H1 (cell line): ENCODE results near the gene LRRC61. TPM values are rescaled to one million over a fixed set of nuclear protein-coding genes. Genes with fewer than 3 reads are reported as not detected.

Source experiments
- CTCF ChIA-PET: fragments of 300-600 bp; sonication (Branson Sonifier 250); formaldehyde crosslinking; loops from one replicate; lab custom pipeline; 2021; ENCODE audit not compliant: partially characterized antibody; lab: Charles Lee
- POLR2A ChIA-PET: fragments of 300-600 bp; sonication (Branson Sonifier 250); formaldehyde crosslinking; loops from one replicate; lab custom pipeline; 2021; ENCODE audit warnings: inconsistent platforms; ENCODE audit not compliant: partially characterized antibody; lab: Charles Lee
- DNase-seq, 2 experiments: peaks; one replicate each; pipeline versions ENCODE4 v3.0.0 to v3.0.0-alpha.2; 2010 to 2022; ENCODE audit warnings: low spot score in 2 of 2, low read depth in 1 of 2, mixed read lengths in 1 of 2
- FAIRE-seq: peaks from 2 replicates; lab custom pipeline; 2011; peaks lifted over from hg19 to GRCh38; lab: Jason Lieb, UNC
- H2AFZ ChIP-seq: 2 replicates; pipeline ENCODE4 v1.8.1; 2012; ENCODE audit warnings: low read length, inconsistent platforms
- H2AK5ac ChIP-seq: 2 replicates; pipeline ENCODE4 v1.6.1; 2013; ENCODE audit warnings: low read depth, low read length
- H2BK120ac ChIP-seq: replicated peaks from 2 replicates; pipeline ENCODE3; 2013; ENCODE audit warnings: low read depth, low read length, inconsistent platforms
- H2BK12ac ChIP-seq: 2 replicates; pipeline ENCODE4 v1.6.1; 2013; ENCODE audit warnings: low read depth, low read length
- H2BK15ac ChIP-seq: 2 replicates; pipeline ENCODE4 v1.6.1; 2013; ENCODE audit warnings: low read length
- H2BK20ac ChIP-seq: 2 replicates; pipeline ENCODE4 v1.6.1; 2013; ENCODE audit warnings: low read length
- H2BK5ac ChIP-seq: 2 replicates; pipeline ENCODE4 v1.6.1; 2013; ENCODE audit warnings: low read depth, low read length
- H3K14ac ChIP-seq: 2 replicates; pipeline ENCODE4 v1.6.1; 2013; ENCODE audit warnings: inconsistent platforms; ENCODE audit not compliant: insufficient read length
- H3K18ac ChIP-seq: 2 replicates; pipeline ENCODE4 v1.6.1; 2013; ENCODE audit warnings: low read length; ENCODE audit errors: extremely low read depth
- H3K23ac ChIP-seq: 2 replicates; pipeline ENCODE4 v1.6.1; 2013; ENCODE audit warnings: inconsistent platforms; ENCODE audit not compliant: insufficient read length
- H3K23me2 ChIP-seq: 2 replicates; pipeline ENCODE4 v1.6.1; 2013; ENCODE audit warnings: low read depth, low read length
- H3K27ac ChIP-seq: 2 replicates; pipeline ENCODE4 v1.6.1; 2011; ENCODE audit warnings: low read depth, low read length, inconsistent platforms
- H3K27me3 ChIP-seq, 4 experiments: replicated peaks in 1 of 4; 1 replicate in 1 of 4; 2 replicates in 3 of 4; pipeline versions ENCODE4 v1.6.1 to v1.8.1; 2011 to 2013; ENCODE audit warnings: low read length in 3 of 4, mild to moderate bottlenecking in 3 of 4, inconsistent platforms in 2 of 4, mixed read lengths in 2 of 4, moderate library complexity in 1 of 4; ENCODE audit not compliant: control insufficient read depth in 3 of 4, insufficient read depth in 3 of 4; ENCODE audit errors: extremely low read depth in 1 of 4
- H3K36me3 ChIP-seq, 4 experiments: 2 replicates each; pipeline versions ENCODE4 v1.6.1 to v1.8.1; 2011 to 2013; ENCODE audit warnings: mild to moderate bottlenecking in 4 of 4, low read length in 3 of 4, moderate library complexity in 2 of 4, control low read depth in 1 of 4, inconsistent platforms in 1 of 4; ENCODE audit not compliant: insufficient read depth in 4 of 4, control insufficient read depth in 2 of 4
- H3K4ac ChIP-seq: replicated peaks from 2 replicates; pipeline ENCODE3; 2013; ENCODE audit warnings: low read length, low read depth, mixed read lengths, inconsistent platforms; ENCODE audit not compliant: insufficient read length
- H3K4me1 ChIP-seq, 4 experiments: replicated peaks in 1 of 4; 1 replicate in 1 of 4; 2 replicates in 3 of 4; pipeline versions ENCODE4 v1.6.1 to v1.8.1; 2011 to 2013; ENCODE audit warnings: low read length in 3 of 4, inconsistent platforms in 2 of 4, mixed read lengths in 1 of 4; ENCODE audit not compliant: insufficient read depth in 4 of 4, control insufficient read depth in 3 of 4
- H3K4me2 ChIP-seq, 2 experiments: 2 replicates each; pipeline versions ENCODE4 v1.6.1 to v1.8.1; 2011 to 2013; ENCODE audit warnings: low read depth in 2 of 2, low read length in 2 of 2, control low read depth in 1 of 2, inconsistent platforms in 1 of 2, mild to moderate bottlenecking in 1 of 2; ENCODE audit not compliant: insufficient read depth in 1 of 2
- H3K4me3 ChIP-seq, 4 experiments: fragments of 200-600, 300-600 bp in 1 of 4; sonication (generic), shearing (Covaris generic), sonication (Bioruptor Twin) in 1 of 4; 2 replicates each; pipeline versions ENCODE4 v1.5.1 to v1.8.1; 2011 to 2016; ENCODE audit warnings: low read length in 4 of 4, low read depth in 3 of 4, control low read depth in 2 of 4, inconsistent platforms in 2 of 4, mild to moderate bottlenecking in 2 of 4, mixed read lengths in 1 of 4, moderate library complexity in 1 of 4; ENCODE audit not compliant: insufficient read depth in 2 of 4; ENCODE audit errors: extremely low read depth in 1 of 4
- H3K56ac ChIP-seq: replicated peaks from 2 replicates; pipeline ENCODE3; 2013; ENCODE audit warnings: low read depth, mild to moderate bottlenecking, mixed read lengths, low read length, inconsistent platforms; ENCODE audit not compliant: insufficient read length
- H3K79me1 ChIP-seq: 2 replicates; pipeline ENCODE4 v1.6.1; 2013; ENCODE audit warnings: low read depth, low read length, control low read depth
- H3K79me2 ChIP-seq, 2 experiments: 2 replicates each; pipeline versions ENCODE4 v1.6.1 to v1.8.1; 2012 to 2013; ENCODE audit warnings: low read length in 2 of 2, mild to moderate bottlenecking in 2 of 2, inconsistent platforms in 1 of 2; ENCODE audit not compliant: insufficient read depth in 2 of 2, control insufficient read depth in 1 of 2
- H3K9ac ChIP-seq, 4 experiments: replicated peaks in 1 of 4; 1 replicate in 1 of 4; 2 replicates in 3 of 4; pipeline versions ENCODE4 v1.6.1 to v1.8.1; 2011 to 2013; ENCODE audit warnings: low read depth in 3 of 4, low read length in 3 of 4, control low read depth in 2 of 4, mild to moderate bottlenecking in 2 of 4, moderate library complexity in 2 of 4, inconsistent platforms in 1 of 4; ENCODE audit errors: extremely low read depth in 1 of 4
- H3K9me3 ChIP-seq, 2 experiments: 2 replicates each; pipeline versions ENCODE4 v1.6.1 to v1.8.1; 2012 to 2013; ENCODE audit warnings: mild to moderate bottlenecking in 2 of 2, moderate library complexity in 2 of 2, control low read depth in 1 of 2, inconsistent platforms in 1 of 2, low read depth in 1 of 2, low read length in 1 of 2, mixed read lengths in 1 of 2; ENCODE audit not compliant: insufficient read depth in 2 of 2
- H4K20me1 ChIP-seq, 2 experiments: replicated peaks in 1 of 2; 2 replicates each; pipeline versions ENCODE3 to v1.8.1; 2011 to 2013; ENCODE audit warnings: inconsistent platforms in 2 of 2, low read length in 2 of 2, mild to moderate bottlenecking in 1 of 2; ENCODE audit not compliant: insufficient read depth in 2 of 2, control insufficient read depth in 1 of 2
- H4K5ac ChIP-seq: 2 replicates; pipeline ENCODE4 v1.6.1; 2013; ENCODE audit warnings: low read length, low read depth, mixed read lengths, inconsistent platforms; ENCODE audit not compliant: insufficient read length
- H4K8ac ChIP-seq: 2 replicates; pipeline ENCODE4 v1.8.0; 2013; ENCODE audit warnings: mild to moderate bottlenecking, moderate library complexity, low read length, inconsistent platforms; ENCODE audit not compliant: insufficient read depth; ENCODE audit errors: extremely low read depth
- H4K91ac ChIP-seq: replicated peaks from 2 replicates; pipeline ENCODE3; 2013; ENCODE audit warnings: low read length, mixed read lengths, inconsistent platforms; ENCODE audit not compliant: insufficient read length
- BRCA1 ChIP-seq: IDR thresholded peaks from 2 replicates; pipeline ENCODE4 v1.6.1; 2012; ENCODE audit warnings: low read depth, low read length, improper control_type of control experiment
- CBX8 ChIP-seq: fragments of 300-800, 300-1000 bp; sonication (generic); IDR thresholded peaks from 2 replicates; pipeline ENCODE4 v1.7.1; 2016; ENCODE audit warnings: low read depth, low read length, borderline replicate concordance
- JUND ChIP-seq: IDR thresholded peaks from 2 replicates; pipeline ENCODE4 v1.6.1; 2011; ENCODE audit warnings: mild to moderate bottlenecking, improper control_type of control experiment, low read length
- POLR2A ChIP-seq, 2 experiments: IDR thresholded peaks; 1 replicate in 1 of 2; 2 replicates in 1 of 2; pipeline ENCODE4 v1.6.1; 2011; ENCODE audit warnings: low read depth in 2 of 2, low read length in 2 of 2, mild to moderate bottlenecking in 2 of 2; ENCODE audit errors: control extremely low read depth in 1 of 2
- SIRT6 ChIP-seq: IDR thresholded peaks from one replicate; pipeline ENCODE4 v1.7.1; 2012; ENCODE audit warnings: low read length, inconsistent platforms
- SIX5 ChIP-seq: IDR thresholded peaks from 2 replicates; pipeline ENCODE4 v1.6.1; 2011; ENCODE audit warnings: mild to moderate bottlenecking, low read depth, low read length
- WGBS, 2 experiments: shearing (Covaris generic) in 1 of 2; methylation state at CpG; one replicate each; pipeline versions ENCODE4 v1.1.6 to v1.1.7; 2013 to 2015; ENCODE audit warnings: low lambda C conversion rate in 2 of 2, mixed read lengths in 2 of 2, inconsistent platforms in 1 of 2, low coverage in 1 of 2, missing lambda C conversion rate in 1 of 2; ENCODE audit not compliant: insufficient replicate concordance in 2 of 2, insufficient coverage in 1 of 2, insufficient read length in 1 of 2; ENCODE audit errors: extremely low coverage in 1 of 2, missing lambda C conversion rate in 1 of 2; 5-methylcytosine and 5-hydroxymethylcytosine counted together
- polyA plus RNA-seq, 7 experiments: library from polyadenylated mRNA; depleted of rRNA in 3 of 7; stranded (reverse) in 5 of 7; unstranded in 2 of 7; fragments of >200 nt in 5 of 7; fragments of 200-250 nt in 2 of 7; gene quantifications; 1 replicate in 5 of 7; 2 replicates in 1 of 7; 4 replicates in 1 of 7; pipeline versions ENCODE4 v1.2.1 to v1.2.3, GENCODE V29; 2011 to 2013; ENCODE audit warnings: missing spikeins in 2 of 7, mixed read lengths in 2 of 7
- total RNA-seq: library from RNA; stranded (reverse); fragmentation: NEBNext Ultra II Directional; extraction: Animal tissue kit (Norgen Biotek cat#: 25700); gene quantifications from 2 replicates; pipeline ENCODE4 v1.2.1, GENCODE V29; 2021
- TF ChIP-seq, protein P1 (sequence below): IDR thresholded peaks from 2 replicates; pipeline ENCODE4 v1.6.1; 2011; ENCODE audit warnings: low read depth, mild to moderate bottlenecking, low read length; ENCODE audit not compliant: insufficient read depth
- TF ChIP-seq, protein P2 (sequence below): IDR thresholded peaks from 2 replicates; pipeline ENCODE4 v1.6.1; 2012; ENCODE audit warnings: low read length, inconsistent platforms

LRRC61 gene
- total and polyA plus RNA-seq, 2 of the 8 experiments (the other 6 are each of a cell fraction or from before 2014, with no cell fraction given): 0.73 to 44.8 TPM

DNA sequence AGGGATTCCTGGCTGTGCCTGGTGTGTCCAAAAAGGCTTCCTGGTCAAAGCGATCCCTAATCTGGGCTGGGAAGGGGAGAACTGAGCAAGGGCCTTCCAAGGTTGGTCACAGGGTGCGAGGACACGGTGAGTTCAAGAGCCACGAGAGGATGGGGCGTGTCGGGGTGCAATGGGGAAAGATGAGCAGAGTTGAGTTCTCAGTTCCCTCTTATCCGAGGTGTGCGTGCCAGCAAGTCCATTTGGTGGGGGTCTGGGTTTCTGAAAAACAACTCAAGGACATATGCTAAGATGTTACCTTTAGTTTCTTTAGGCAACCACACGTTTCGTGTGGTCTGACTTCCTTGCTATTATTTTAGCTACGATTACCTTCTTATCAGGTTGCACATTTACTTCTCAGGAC is 57.3 kb downstream of the LRRC61 start:
- H3K4me3 ChIP-seq: peak overlapping the region; percentile 88 to 96 (median 90); a peak in 7 of 8 replicates
- TF ChIP-seq SIRT6 (no peak), POLR2A (IDR thresholded peaks at IDR 0.05; ENCODE audit: control extremely low read depth in 1 of 2, low read depth in 2 of 2, low read length in 2 of 2) (no peak), BRCA1 (no peak), CBX8 (no peak), SIX5 (no peak), JUND (no peak)
- TF ChIP-seq, protein P1, sequence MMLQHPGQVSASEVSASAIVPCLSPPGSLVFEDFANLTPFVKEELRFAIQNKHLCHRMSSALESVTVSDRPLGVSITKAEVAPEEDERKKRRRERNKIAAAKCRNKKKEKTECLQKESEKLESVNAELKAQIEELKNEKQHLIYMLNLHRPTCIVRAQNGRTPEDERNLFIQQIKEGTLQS: no peak
- TF ChIP-seq, protein P2, sequence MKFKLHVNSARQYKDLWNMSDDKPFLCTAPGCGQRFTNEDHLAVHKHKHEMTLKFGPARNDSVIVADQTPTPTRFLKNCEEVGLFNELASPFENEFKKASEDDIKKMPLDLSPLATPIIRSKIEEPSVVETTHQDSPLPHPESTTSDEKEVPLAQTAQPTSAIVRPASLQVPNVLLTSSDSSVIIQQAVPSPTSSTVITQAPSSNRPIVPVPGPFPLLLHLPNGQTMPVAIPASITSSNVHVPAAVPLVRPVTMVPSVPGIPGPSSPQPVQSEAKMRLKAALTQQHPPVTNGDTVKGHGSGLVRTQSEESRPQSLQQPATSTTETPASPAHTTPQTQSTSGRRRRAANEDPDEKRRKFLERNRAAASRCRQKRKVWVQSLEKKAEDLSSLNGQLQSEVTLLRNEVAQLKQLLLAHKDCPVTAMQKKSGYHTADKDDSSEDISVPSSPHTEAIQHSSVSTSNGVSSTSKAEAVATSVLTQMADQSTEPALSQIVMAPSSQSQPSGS: no peak
- TF ChIP-seq, all 59 proteins: peak for 0
- Histone ChIP-seq H3K23ac (no peak overlapping the region), H4K20me1 (no peaks in the 10 kb centered on the region), H3K27me3 (no peaks in the 10 kb centered on the region), H3K4ac (no peak overlapping the region), H2BK12ac (0 out of 2 replicates have a peak overlapping the region, but pooled peaks have one; percentile 86), H2BK15ac (peak overlapping the region; percentile 14; the same call in 1 of the 2 replicates), H3K79me2 (peaks cover 0 to 52% of the 10 kb centered on the region in 2 experiments), H2AFZ (no peak overlapping the region), H2BK20ac (no peak overlapping the region), H4K91ac (no peak overlapping the region), H2BK5ac (peak overlapping the region; percentile 93; the same call in 1 of the 2 replicates), H2BK120ac (no peak overlapping the region), H3K18ac (peak overlapping the region; percentile 41; the same call in 1 of the 2 replicates), H3K79me1 (peaks cover 15% of the 10 kb centered on the region), H4K8ac (no peak overlapping the region), H3K36me3 (peaks cover 0 to 10% (median 0%) of the 10 kb centered on the region in 4 experiments; a peak in 2 of 8 replicates), H2AK5ac (no peak overlapping the region), H3K23me2 (peaks cover 11% of the 10 kb centered on the region), H4K5ac (peak overlapping the region; percentile 10), H3K14ac (no peak overlapping the region), H3K4me1 (peaks cover 27 to 58% (median 39%) of the 10 kb centered on the region in 4 experiments), H3K9ac (no peak overlapping the region; a peak in 1 of 7 replicates), H3K9me3 (no peaks in the 10 kb centered on the region), H3K27ac (no peak overlapping the region), H3K4me2 (peak overlapping the region; percentile 94), H3K56ac (no peak overlapping the region)
- DNase-seq (no peak), FAIRE-seq (no peak)
- 77% methylated on average over 11 of the region's 11 CpGs; no CpG with 5 or more reads in 1 of the 2 experiments for WGBS, 2 experiments
- ChIA-PET POLR2A (interaction anchor here (0.8 to 1.9 kb wide), 11 partner anchors 9 to 45 kb away, joined by 3 to 30 read pairs (median 4); partner anchors contain the start of gene REPIN1), CTCF (interaction anchor here (0.6 to 1.5 kb wide), 7 partner anchors 11 to 101 kb away, joined by 3 to 4 read pairs (median 4); a partner anchor contains a TSS)
